Neural cell (in vitro differentiated cells): Measurements from ENCODE around the gene SCP2.

Experiments used
- CTCF ChIP-seq: fragments of 450-650 bp; IDR thresholded peaks from 2 replicates; pipeline ENCODE4 v1.5.1; 2014; ENCODE audit warnings: antibody characterized with exemption, mild to moderate bottlenecking, moderate library complexity; ENCODE audit not compliant: poor library complexity, severe bottlenecking
- EP300 ChIP-seq: fragments of 450-650 bp; conservative IDR thresholded peaks from 2 replicates; pipeline ENCODE4 v1.6.1; 2014; ENCODE audit warnings: antibody characterized with exemption, mild to moderate bottlenecking, moderate library complexity; ENCODE audit not compliant: poor library complexity, severe bottlenecking
- MXI1 ChIP-seq: fragments of 450-650 bp; conservative IDR thresholded peaks from 2 replicates; pipeline ENCODE4 v1.6.1; 2014; ENCODE audit warnings: antibody characterized with exemption, mild to moderate bottlenecking; ENCODE audit not compliant: poor library complexity, severe bottlenecking
- POLR2AphosphoS5 ChIP-seq: IDR thresholded peaks from 2 replicates; pipeline ENCODE4 v1.6.1; 2012
- RAD21 ChIP-seq: fragments of 450-650 bp; conservative IDR thresholded peaks from 2 replicates; pipeline ENCODE4 v1.6.1; 2014; ENCODE audit warnings: antibody characterized with exemption, mild to moderate bottlenecking, moderate library complexity
- REST ChIP-seq: IDR thresholded peaks from 2 replicates; pipeline ENCODE4 v1.6.1; 2012; ENCODE audit warnings: borderline replicate concordance
- TAF1 ChIP-seq: IDR thresholded peaks from 2 replicates; pipeline ENCODE4 v1.6.1; 2012; ENCODE audit warnings: low read depth

GRCh38 chr1:53051676-53052075 lies 124.6 kb downstream of the SCP2 start:
- no peak for TF ChIP-seq TAF1
- TF ChIP-seq CTCF, result no peak
- no peak for TF ChIP-seq REST
- no peak for TF ChIP-seq RAD21
- no peak for TF ChIP-seq EP300
- TF ChIP-seq MXI1, result no peak
- TF ChIP-seq POLR2AphosphoS5, result no peak
